ENCODE results near the gene TP63. TPM values are rescaled to one million over a fixed set of nuclear protein-coding genes. Genes with fewer than 3 reads are reported as not detected.
A peak's percentile ranks its signal among the peaks of the same experiment; 100 is the strongest.

Gene TP63
- polyA plus RNA-seq, 2 of the 4 experiments (the other 2 are of a cell fraction) = 1.5 to 5.4 TPM

- no peak for TF ChIP-seq REST (IDR thresholded peaks at IDR 0.05)
- no peak for TF ChIP-seq USF2 (IDR thresholded peaks at IDR 0.05)
- TF ChIP-seq EHMT2 (IDR thresholded peaks at IDR 0.05; ENCODE audit: low read depth) = no peak
Observed at GRCh38 chr3:189813647-189814240, 182.6 kb downstream of the TP63 start (continued).

GRCh38 chr3:189820365-189820720 lies 189.2 kb downstream of the TP63 start:
- ChIA-PET CTCF (no interaction called here), POLR2A (interaction anchor here (0.7 kb wide), 1 partner anchor 34 kb away, joined by 7 read pairs; no protein-coding TSS in a partner anchor)
- ATAC-seq (peak; percentile 43 to 58; a peak in 3 of 6 replicates), FAIRE-seq (no peak), DNase-seq (ENCODE audit: low read depth in 1 of 2, low spot score in 1 of 2) (peak in 1 of 2 experiments; percentile 69)
- H3K27ac ChIP-seq = peak overlapping the region; percentile 67 to 71
- 46% methylated on average over 2 of the region's 2 CpGs for WGBS (ENCODE audit: missing lambda C conversion rate)
- peaks cover 40% of the 10 kb centered on the region for H3K4me1 ChIP-seq
- H3K4me3 ChIP-seq = no peak overlapping the region
- H3K4me2 ChIP-seq = peak overlapping the region; percentile 66
- no peaks in the 10 kb centered on the region for H3K9me3 ChIP-seq
- TF ChIP-seq, protein P1, sequence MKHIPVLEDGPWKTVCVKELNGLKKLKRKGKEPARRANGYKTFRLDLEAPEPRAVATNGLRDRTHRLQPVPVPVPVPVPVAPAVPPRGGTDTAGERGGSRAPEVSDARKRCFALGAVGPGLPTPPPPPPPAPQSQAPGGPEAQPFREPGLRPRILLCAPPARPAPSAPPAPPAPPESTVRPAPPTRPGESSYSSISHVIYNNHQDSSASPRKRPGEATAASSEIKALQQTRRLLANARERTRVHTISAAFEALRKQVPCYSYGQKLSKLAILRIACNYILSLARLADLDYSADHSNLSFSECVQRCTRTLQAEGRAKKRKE (CRISPR knock-in tag; IDR thresholded peaks at IDR 0.05; ENCODE audit: low read depth) = no peak
- TF ChIP-seq HDAC2 (IDR thresholded peaks at IDR 0.05) (no peak), JUN (IDR thresholded peaks at IDR 0.05) (no peak), CBX2 (IDR thresholded peaks at IDR 0.05; ENCODE audit: borderline replicate concordance, low read depth) (no peak), MAX (IDR thresholded peaks at IDR 0.05) (no peak), KDM5A (IDR thresholded peaks at IDR 0.05) (no peak), HOXB13 (CRISPR knock-in tag; IDR thresholded peaks at IDR 0.05; ENCODE audit: low read depth) (no peak), JUNB (IDR thresholded peaks at IDR 0.05) (no peak), HES2 (IDR thresholded peaks at IDR 0.05) (no peak), HOXB5 (CRISPR knock-in tag; IDR thresholded peaks at IDR 0.05) (no peak), MYC (IDR thresholded peaks at IDR 0.05; ENCODE audit: borderline replicate concordance, low read length) (no peak), GATA3 (IDR thresholded peaks at IDR 0.05; ENCODE audit: borderline replicate concordance) (no peak), CBX8 (IDR thresholded peaks at IDR 0.05) (no peak), NR3C1 (IDR thresholded peaks at IDR 0.05) (no peak)
- TF ChIP-seq, protein P2, sequence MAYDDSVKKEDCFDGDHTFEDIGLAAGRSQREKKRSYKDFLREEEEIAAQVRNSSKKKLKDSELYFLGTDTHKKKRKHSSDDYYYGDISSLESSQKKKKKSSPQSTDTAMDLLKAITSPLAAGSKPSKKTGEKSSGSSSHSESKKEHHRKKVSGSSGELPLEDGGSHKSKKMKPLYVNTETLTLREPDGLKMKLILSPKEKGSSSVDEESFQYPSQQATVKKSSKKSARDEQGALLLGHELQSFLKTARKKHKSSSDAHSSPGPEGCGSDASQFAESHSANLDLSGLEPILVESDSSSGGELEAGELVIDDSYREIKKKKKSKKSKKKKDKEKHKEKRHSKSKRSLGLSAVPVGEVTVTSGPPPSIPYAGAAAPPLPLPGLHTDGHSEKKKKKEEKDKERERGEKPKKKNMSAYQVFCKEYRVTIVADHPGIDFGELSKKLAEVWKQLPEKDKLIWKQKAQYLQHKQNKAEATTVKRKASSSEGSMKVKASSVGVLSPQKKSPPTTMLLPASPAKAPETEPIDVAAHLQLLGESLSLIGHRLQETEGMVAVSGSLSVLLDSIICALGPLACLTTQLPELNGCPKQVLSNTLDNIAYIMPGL (CRISPR knock-in tag; IDR thresholded peaks at IDR 0.05; ENCODE audit: borderline replicate concordance) = no peak

Data from A549 (cell line).